ENCODE data around the gene PAPSS1.
"Not testable (repeated sequence)": the region's sequence is repeated elsewhere in the genome, so short reads cannot be mapped to it uniquely, and the experiment has no call there.

The PAPSS1 gene

DNA sequence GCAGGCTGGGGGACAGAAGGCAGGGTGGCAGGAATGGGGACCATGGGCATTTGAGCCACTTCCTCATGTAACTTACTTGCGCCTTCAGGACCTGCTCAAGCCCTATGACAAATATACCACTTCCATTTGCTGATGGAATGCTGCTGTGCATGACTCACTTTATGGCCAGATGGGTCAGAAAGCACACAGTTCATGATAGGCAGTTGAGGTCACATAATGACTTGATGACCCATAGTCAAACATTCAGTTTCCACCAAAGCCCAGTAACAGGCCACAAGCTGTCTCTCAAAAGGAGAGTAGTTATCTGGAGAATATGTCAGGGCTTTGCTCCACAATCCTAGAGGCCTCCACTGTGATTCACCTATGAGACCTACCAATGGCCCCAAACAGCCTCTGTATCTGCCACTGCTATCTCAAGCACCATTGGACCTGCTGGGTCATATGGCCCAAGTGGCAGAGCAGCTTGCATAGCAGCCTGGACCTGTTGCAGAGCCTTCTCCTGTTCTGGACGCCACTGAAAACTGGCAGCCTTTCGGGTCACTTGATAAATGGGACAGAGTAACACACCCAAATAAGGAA lies 5.3 kb upstream of the PAPSS1 start:
- TF ChIP-seq CTCF (conservative IDR thresholded peaks at IDR 0.05; ENCODE audit: low read depth, low read length), result no peak
- H3K4me3 ChIP-seq (ENCODE audit: low read length), result no peak overlapping the region
- DNase-seq (ENCODE audit: low read depth), result no peak

GRCh38 chr4:107723331-107723730 lies 3.3 kb upstream of the PAPSS1 start:
- not testable (repeated sequence) for DNase-seq (ENCODE audit: low read depth); H3K4me3 ChIP-seq (ENCODE audit: low read length)

DNA sequence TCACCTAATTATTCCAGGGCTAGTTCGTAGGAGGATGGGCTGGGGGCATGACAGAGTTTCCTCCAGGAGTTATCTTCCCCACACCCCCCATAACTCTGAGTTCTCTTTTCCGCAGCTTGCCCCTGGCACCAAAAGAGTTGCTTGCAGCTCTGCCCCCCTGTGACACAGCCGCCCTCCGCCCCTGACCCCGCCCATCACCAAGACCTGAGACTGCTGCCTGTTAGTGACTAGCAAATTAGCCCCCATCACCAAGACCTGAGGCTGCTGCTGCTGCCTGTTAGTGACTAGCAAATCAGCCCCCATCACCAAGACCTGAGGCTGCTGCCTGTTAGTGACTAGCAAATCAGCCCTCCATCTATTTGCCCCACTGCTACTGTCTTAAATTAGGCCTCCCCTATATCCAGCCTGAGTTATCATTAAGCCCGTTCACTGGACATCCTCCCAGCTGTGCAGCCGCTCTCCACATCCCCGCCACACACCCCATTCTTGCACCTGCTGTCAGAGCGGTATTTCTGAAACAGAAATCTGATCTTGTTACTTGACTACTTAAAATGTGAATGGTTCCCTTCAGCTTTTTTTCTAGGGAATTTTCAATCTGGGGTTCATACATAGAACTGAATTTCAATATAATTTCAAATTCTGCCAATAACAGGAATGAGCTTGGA lies 1.5 kb upstream of the PAPSS1 start:
- peak overlapping the region; percentile 61 for H3K4me3 ChIP-seq (ENCODE audit: low read length)
- TF ChIP-seq CTCF (conservative IDR thresholded peaks at IDR 0.05; ENCODE audit: low read depth, low read length), result no peak

GRCh38 chr4:107719207-107719921 lies 670 bp downstream of the PAPSS1 start:
- H3K4me3 ChIP-seq (ENCODE audit: low read length), result peak overlapping the region; percentile 83
- DNase-seq (ENCODE audit: low read depth), result no peak
- no peak for TF ChIP-seq CTCF (conservative IDR thresholded peaks at IDR 0.05; ENCODE audit: low read depth, low read length)

More for the DNA sequence above, 1.5 kb upstream of the PAPSS1 start:
- no peak for DNase-seq (ENCODE audit: low read depth)

DNA sequence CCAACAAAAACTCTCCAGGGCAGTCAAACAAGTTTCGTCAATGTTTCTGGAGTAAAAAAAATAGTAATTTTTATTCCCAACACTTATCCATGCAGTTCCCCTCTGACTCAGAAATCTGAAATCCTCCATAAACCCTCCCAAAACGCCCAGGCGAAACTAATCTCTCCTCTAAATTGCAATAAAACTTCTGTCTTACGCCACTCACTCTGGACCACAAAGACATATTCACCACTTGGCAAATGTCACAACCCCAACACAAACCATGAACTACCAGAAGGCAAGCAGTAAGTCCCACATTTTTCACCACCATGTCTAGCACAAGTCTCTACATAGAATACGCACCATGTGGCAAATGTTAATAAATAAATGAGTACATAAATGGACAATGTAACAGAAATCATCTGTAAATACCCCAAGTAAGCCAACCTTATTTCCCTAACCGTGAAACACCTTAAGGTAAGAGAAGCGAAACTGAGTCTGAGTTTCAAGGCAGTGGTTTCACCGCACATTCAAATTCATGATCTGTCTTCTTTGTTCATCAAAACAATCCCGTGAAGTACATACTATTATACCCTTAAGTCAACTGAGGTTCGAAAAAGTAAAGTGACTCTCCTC lies 1.6 kb downstream of the PAPSS1 start:
- H3K4me3 ChIP-seq (ENCODE audit: low read length), result peak overlapping the region; percentile 83
- TF ChIP-seq CTCF (conservative IDR thresholded peaks at IDR 0.05; ENCODE audit: low read depth, low read length), result no peak
- DNase-seq (ENCODE audit: low read depth), result no peak

- no peak for TF ChIP-seq CTCF (conservative IDR thresholded peaks at IDR 0.05; ENCODE audit: low read depth, low read length)
- no peak overlapping the region for H3K4me3 ChIP-seq (ENCODE audit: low read length)
- DNase-seq (ENCODE audit: low read depth), result no peak
Measured at GRCh38 chr4:107714256-107714655, 5.8 kb downstream of the PAPSS1 start.

- no peak for TF ChIP-seq CTCF (conservative IDR thresholded peaks at IDR 0.05; ENCODE audit: low read depth, low read length)
- no peak for DNase-seq (ENCODE audit: low read depth)
- no peak overlapping the region for H3K4me3 ChIP-seq (ENCODE audit: low read length)
Measured at GRCh38 chr4:107712236-107712635, 7.8 kb downstream of the PAPSS1 start.
